ENCODE data around the gene PLCB4. TPM values are rescaled to one million over a fixed set of nuclear protein-coding genes. Genes with fewer than 3 reads are reported as not detected.

PLCB4 gene
- total RNA-seq, 1 donor from 2014 or later: 19.9 TPM

- no peak overlapping the region for H3K4me3 ChIP-seq (ENCODE audit: low read depth, low read length)
- DNase-seq (ENCODE audit: low read depth): no peak
- TF ChIP-seq CTCF (IDR thresholded peaks at IDR 0.05; ENCODE audit: insufficient read depth, low read length, poor library complexity, severe bottlenecking): no peak
- no peaks in the 10 kb centered on the region for H3K27me3 ChIP-seq (ENCODE audit: control insufficient read depth, insufficient read depth, low read length)
- no peaks in the 10 kb centered on the region for H3K36me3 ChIP-seq (ENCODE audit: control insufficient read depth, insufficient read depth, low read length)
These were observed 411.2 kb downstream of the PLCB4 start for GRCh38 chr20:9480066-9480465.

- H3K36me3 ChIP-seq (ENCODE audit: control insufficient read depth, insufficient read depth, low read length): no peaks in the 10 kb centered on the region
- no peak for TF ChIP-seq CTCF (IDR thresholded peaks at IDR 0.05; ENCODE audit: insufficient read depth, low read length, poor library complexity, severe bottlenecking)
- no peak for DNase-seq (ENCODE audit: low read depth)
These were observed 413.3 kb downstream of the PLCB4 start for GRCh38 chr20:9482180-9482579.

GRCh38 chr20:9483131-9483530, 414.2 kb downstream of the PLCB4 start:
- no peaks in the 10 kb centered on the region for H3K36me3 ChIP-seq (ENCODE audit: control insufficient read depth, insufficient read depth, low read length)
- H3K27me3 ChIP-seq (ENCODE audit: control insufficient read depth, insufficient read depth, low read length): no peaks in the 10 kb centered on the region
- no peak for TF ChIP-seq CTCF (IDR thresholded peaks at IDR 0.05; ENCODE audit: insufficient read depth, low read length, poor library complexity, severe bottlenecking)
- H3K4me3 ChIP-seq (ENCODE audit: low read depth, low read length): no peak overlapping the region
- no peak for DNase-seq (ENCODE audit: low read depth)

More at GRCh38 chr20:9482180-9482579, 413.3 kb downstream of the PLCB4 start:
- H3K27me3 ChIP-seq (ENCODE audit: control insufficient read depth, insufficient read depth, low read length): no peaks in the 10 kb centered on the region
- no peak overlapping the region for H3K4me3 ChIP-seq (ENCODE audit: low read depth, low read length)

- TF ChIP-seq CTCF (IDR thresholded peaks at IDR 0.05; ENCODE audit: insufficient read depth, low read length, poor library complexity, severe bottlenecking): no peak
- H3K36me3 ChIP-seq (ENCODE audit: control insufficient read depth, insufficient read depth, low read length): no peaks in the 10 kb centered on the region
- no peak for DNase-seq (ENCODE audit: low read depth)
- no peaks in the 10 kb centered on the region for H3K27me3 ChIP-seq (ENCODE audit: control insufficient read depth, insufficient read depth, low read length)
- H3K4me3 ChIP-seq (ENCODE audit: low read depth, low read length): no peak overlapping the region
These were observed 416.9 kb downstream of the PLCB4 start for GRCh38 chr20:9485614-9486340.

- Histone ChIP-seq H3K4me3 (ENCODE audit: low read depth, low read length) (no peak overlapping the region), H3K36me3 (ENCODE audit: control insufficient read depth, insufficient read depth, low read length) (no peaks in the 10 kb centered on the region)
- DNase-seq (ENCODE audit: low read depth): no peak
These were observed 418.3 kb downstream of the PLCB4 start for GRCh38 chr20:9487231-9487630.

More at GRCh38 chr20:9487231-9487630, 418.3 kb downstream of the PLCB4 start:
- no peaks in the 10 kb centered on the region for H3K27me3 ChIP-seq (ENCODE audit: control insufficient read depth, insufficient read depth, low read length)
- no peak for TF ChIP-seq CTCF (IDR thresholded peaks at IDR 0.05; ENCODE audit: insufficient read depth, low read length, poor library complexity, severe bottlenecking)

Measured in kidney epithelial cell (primary cell).